Uterus (tissue), 2 donors: ENCODE data around the gene CARD10.

Experiments used
- CTCF ChIP-seq, 4 experiments: fragments of 200-600 bp in 2 of 4; fragments of 450-650 bp in 2 of 4; sonication (generic) in 2 of 4; IDR thresholded peaks; one replicate each; pipeline ENCODE4 v1.5.1; 2016 to 2019; ENCODE audit warnings: antibody characterized with exemption in 4 of 4, mild to moderate bottlenecking in 2 of 4, moderate library complexity in 1 of 4
- POLR2A ChIP-seq, 2 donors: fragments of 450-650 bp; IDR thresholded peaks; one replicate each; pipeline ENCODE4 v1.6.1; 2016; ENCODE audit warnings: antibody characterized with exemption in 2 of 2, mild to moderate bottlenecking in 1 of 2, moderate library complexity in 1 of 2

DNA sequence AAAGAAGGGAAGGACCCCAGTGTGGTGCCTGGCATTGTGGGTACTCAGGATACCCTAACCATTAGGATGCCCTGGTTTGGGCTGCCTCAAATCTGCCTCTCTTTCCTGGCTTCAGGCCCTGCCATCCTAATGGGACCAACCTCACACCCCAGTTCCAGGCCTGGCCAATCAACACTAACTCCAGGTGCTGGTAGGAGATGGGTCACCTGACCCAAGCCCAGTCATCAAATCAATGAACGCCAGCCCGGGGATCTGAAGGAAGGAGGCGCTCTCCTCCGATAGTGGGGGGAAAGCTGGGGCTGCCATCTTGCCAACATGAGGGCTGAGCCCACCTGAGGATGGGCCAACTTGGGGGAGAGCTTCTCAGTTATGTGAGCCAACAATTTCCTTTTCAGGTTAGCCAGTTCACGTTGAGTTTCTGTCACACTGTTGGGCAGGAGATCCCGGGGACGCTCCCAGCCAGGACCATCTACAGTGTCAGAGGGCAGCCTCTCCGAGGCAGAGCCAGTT lies 45.7 kb downstream of the CARD10 start:
- no peak for TF ChIP-seq POLR2A (IDR thresholded peaks at IDR 0.05)
- TF ChIP-seq CTCF (IDR thresholded peaks at IDR 0.05): no peak
